IPS-18c (cell line): ENCODE measurements around the gene PGC.

Experiments
- H3K4me3 ChIP-seq: 2 replicates; pipeline ENCODE4 v1.7.0; 2013; ENCODE audit warnings: low read depth, mild to moderate bottlenecking, low read length, moderate library complexity; ENCODE audit not compliant: insufficient read depth
- H3K9me3 ChIP-seq: one replicate; pipeline ENCODE4 v1.6.1; 2013; ENCODE audit warnings: mild to moderate bottlenecking, low read length, moderate library complexity; ENCODE audit not compliant: control insufficient read depth, insufficient read depth

Gene PGC

GRCh38 chr6:41724228-41724580 lies 23.0 kb downstream of the PGC start:
- H3K9me3 ChIP-seq: no peaks in the 10 kb centered on the region
- H3K4me3 ChIP-seq: no peak overlapping the region

DNA sequence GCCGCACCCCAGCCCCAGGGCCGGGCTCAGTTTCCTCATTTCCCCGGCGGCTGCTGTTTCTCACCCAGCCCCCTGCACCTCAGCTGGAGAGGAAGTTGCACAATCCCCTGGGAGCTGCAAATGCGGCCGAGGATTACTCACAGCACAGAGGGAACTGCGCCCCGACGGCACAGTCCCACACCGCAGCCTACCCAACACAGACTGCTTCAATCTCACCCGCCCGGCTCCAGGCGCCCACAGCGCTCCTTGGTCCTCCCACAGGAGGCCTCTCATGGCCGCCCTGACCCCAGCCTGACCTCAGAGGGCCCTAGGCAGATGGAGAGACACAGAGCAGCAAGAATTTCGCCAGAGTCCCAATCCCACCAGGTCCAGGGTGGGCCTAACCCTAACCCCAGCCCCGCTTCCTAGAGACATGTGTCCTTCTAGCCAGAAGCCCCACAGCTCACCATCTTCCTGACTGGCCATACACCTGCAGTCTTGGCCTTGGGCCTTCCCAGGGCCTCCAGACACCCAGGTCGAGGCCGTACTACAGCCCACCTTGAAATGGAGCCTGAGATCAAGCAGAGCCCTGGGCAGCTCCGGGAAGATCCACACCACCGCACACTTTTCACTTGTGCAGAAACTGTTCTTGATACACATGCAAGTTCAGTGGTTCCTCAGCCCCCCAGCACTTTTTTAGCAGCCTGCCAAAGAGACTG lies 23.5 kb downstream of the PGC start:
- Histone ChIP-seq H3K9me3 (no peaks in the 10 kb centered on the region), H3K4me3 (no peak overlapping the region)

DNA sequence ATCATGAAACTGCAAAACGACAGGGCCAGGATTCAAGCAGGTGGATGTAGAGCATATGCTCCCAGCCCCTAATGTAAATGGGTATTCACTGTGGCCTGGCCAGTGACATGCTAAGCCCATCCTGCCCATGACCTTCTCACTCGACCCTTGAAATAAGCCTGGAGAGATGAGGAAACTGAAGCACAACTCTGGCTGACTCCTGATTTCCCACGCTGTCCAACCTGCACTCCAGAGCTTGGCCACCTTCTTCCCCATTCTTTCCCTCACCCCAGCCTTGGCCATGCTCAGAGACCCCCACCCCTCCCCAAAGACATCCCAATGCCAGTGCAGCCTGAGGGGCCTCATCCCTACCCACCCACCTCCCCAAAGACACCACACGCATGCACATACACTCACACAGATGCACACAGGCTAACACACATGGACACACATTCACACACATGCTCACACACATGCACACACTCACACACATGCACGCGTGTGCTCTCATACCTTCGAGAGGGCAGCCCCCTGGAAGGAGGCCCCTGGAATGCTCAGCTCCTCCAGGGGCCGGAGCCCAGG lies 24.1 kb downstream of the PGC start:
- H3K4me3 ChIP-seq: no peak overlapping the region
- no peaks in the 10 kb centered on the region for H3K9me3 ChIP-seq

DNA sequence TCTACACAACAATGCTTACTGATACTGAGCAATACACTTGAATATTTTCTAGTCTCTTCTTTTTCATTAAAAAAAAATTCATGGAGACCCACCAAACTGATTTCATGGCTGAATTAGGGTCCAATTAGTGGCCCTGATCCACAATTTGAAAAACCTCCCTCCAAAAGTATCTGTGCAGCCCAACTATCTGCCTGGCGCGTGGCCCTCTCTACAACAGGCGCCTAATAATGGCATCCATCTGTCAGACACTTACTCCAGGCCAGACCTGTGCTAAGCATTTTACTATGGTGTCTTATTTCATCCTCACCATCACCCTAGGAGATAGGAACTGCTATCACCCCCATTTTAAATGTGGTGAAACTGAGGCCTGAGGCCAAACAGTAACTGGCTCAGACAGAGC lies 25.8 kb downstream of the PGC start:
- Histone ChIP-seq H3K4me3 (no peak overlapping the region), H3K9me3 (no peaks in the 10 kb centered on the region)

DNA sequence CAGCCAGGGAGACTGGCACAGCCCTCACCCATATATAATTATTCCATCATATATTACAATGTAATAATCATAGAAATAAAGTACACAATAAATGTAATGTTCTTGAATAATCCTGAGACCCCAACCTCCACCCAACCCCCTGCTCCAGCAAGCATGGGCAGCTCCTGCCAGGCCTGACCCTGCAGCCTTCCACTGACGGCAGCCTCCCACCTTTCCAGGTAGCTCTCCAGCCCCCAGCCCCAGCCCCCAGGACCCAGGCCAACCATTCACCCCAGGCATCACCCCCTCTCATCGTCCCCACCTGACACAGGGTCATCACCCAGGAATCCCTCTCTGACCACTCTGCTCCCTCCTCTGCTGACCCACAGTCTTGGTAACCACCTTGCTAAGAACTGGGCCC lies 26.4 kb downstream of the PGC start:
- H3K4me3 ChIP-seq: no peak overlapping the region
- H3K9me3 ChIP-seq: no peaks in the 10 kb centered on the region

DNA sequence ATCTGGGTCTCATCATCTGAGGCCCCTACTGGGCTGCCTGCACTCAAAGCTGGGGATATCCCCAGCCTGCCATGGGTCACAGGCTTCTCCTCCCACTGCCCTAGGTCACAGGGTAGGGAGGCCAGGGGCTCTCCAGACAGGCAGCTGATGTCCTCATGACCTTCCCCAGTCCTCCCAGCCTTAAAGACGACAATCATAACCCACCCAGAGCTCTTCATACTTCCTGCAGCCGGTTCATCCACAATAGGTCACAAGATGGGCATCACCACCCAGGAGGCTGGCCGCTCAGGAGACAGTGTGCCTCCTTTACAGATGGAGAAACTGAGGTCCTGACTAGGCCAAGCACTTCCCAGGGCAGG lies 27.0 kb downstream of the PGC start:
- no peak overlapping the region for H3K4me3 ChIP-seq
- no peaks in the 10 kb centered on the region for H3K9me3 ChIP-seq

DNA sequence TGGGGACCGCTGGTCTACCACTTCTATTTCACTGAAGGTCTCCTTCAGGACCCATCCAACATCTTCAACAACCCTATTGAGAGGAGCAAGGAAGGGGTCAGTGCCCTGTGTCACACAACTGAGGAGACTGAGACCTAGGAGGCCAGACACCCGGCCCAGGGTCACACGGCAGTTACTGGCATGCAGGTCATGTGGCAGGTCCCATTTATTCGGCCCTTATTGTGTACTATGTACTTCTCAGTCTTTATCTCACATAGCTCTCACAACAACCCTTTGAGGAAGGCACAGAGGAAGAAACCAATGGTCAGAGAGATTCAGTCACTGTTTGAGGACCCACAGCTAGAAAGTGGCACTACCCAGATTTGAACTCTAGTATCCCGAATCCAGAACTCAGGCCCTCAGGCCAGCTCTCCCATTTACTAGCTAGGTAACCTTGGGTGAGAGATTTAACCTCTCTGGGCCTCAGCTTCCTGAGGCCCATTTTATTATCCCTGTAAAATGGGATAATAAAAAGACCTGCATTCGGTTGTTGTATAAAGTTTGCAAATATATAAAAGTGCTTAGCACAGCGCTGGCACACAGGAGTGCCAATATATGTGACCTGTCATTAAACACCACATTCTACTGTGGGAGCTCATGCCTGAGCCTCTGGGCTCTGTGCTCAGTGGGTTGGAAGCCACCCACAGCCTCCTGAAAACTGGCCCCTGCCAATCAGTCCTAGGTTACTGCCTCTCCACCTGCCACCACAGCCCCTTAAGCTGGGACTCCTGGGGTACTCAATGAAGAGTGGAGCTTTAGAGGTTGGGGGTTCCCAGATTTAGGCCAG lies 27.5 kb downstream of the PGC start:
- no peaks in the 10 kb centered on the region for H3K9me3 ChIP-seq
- H3K4me3 ChIP-seq: no peak overlapping the region

DNA sequence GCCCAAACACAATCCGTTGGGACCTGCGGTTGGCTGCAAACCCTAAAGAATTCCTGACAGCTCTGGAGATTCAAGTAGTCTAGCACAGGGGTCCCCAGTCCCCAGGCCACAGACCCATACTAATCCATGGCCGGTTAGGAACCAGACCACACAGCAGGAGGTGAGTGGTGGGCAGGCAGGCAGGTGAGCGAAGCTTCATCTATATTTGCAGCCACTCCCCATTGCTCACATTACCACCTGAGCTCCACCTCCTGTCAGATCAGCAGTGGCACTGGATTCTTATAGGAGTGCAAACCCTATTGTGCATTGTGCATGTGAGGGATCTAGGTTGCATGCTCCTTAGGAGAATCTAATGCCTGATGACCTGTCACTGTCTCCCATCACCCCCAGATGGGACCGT lies 28.4 kb downstream of the PGC start:
- Histone ChIP-seq H3K4me3 (no peak overlapping the region), H3K9me3 (no peaks in the 10 kb centered on the region)

- Histone ChIP-seq H3K4me3 (no peak overlapping the region), H3K9me3 (no peaks in the 10 kb centered on the region)
Measured at GRCh38 chr6:41717392-41717736, 29.8 kb downstream of the PGC start.

DNA sequence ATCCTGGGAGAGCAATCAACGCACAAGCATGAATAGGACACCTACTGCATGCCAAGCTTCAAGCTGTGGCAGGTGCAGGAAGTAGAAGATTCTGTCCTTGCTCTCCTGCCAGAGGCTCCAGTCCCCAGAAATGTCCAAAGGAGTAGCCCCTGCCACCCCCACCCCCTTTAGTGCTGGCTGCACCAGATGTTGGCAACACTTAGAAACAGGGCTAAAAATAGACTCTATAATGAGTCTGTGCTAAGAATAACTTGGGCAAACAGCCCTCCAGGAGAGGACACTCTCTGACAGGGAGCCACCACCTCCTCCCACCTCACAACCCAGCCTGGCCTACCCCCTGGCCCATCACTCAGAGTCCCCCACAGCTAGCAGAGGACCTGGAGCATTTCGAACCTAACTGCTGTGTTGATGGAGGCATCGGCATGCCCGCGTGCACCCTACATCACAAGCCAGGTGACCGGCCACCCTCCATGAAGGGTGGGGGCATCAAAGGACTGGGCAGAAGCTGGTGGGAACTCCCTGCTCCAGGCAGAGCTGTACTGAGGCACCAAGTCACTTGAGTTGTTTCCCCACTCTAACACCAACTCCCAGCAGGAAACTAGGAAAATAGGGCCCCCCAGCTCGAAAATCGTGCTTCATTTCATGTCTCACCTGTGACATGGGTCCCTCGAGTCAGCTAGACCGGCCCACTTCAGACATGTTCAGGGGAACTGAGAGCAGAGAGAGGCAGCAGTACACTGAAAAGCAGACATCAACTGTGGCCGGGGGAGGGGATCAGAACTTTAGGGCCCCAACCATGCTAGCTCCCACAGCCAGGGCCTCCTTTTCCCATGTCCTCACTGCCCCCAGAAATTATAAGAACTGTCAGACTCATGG lies 30.4 kb downstream of the PGC start:
- H3K9me3 ChIP-seq: no peaks in the 10 kb centered on the region
- H3K4me3 ChIP-seq: no peak overlapping the region

DNA sequence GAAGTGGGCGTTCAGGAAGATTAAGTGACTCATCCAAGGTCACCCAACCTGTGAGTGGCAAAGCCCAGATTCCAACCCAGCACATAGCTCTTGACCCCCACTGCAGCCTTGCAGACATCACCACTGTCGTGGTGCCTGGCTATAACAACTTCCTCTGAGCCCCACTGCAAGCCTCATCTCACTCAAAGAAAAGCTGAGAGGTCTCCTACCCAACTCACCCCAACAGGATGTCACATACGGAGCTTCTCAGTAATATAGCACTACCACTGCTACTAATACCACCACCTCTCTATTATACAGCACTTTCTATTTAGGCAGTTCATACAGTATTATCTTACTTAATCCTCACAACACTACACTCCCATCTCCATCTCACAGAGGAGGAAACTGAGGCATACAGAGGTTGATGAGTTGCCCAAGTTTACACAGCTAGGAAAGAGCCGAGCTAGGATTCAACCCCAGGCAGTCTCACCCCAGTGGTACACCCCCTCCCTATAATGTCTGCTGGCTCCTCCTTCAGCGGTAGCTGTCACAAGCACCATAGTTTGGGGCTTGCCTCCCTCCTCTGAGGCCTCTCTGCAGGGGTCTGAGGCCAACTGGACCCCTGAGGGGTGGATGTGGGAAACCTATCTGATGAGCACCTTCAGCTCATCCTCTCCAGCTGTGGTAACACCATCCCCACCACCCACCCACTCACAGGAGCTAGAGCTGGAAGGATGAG lies 31.2 kb downstream of the PGC start:
- H3K4me3 ChIP-seq: no peak overlapping the region
- H3K9me3 ChIP-seq: no peaks in the 10 kb centered on the region

GRCh38 chr6:41714556-41715273 lies 32.5 kb downstream of the PGC start:
- H3K4me3 ChIP-seq: no peak overlapping the region
- no peaks in the 10 kb centered on the region for H3K9me3 ChIP-seq

- peaks cover 4% of the 10 kb centered on the region for H3K9me3 ChIP-seq
- H3K4me3 ChIP-seq: no peak overlapping the region
Measured at GRCh38 chr6:41713650-41714291, 33.4 kb downstream of the PGC start.

GRCh38 chr6:41713159-41713649 lies 34.0 kb downstream of the PGC start:
- no peak overlapping the region for H3K4me3 ChIP-seq

GRCh38 chr6:41712651-41713103 lies 34.5 kb downstream of the PGC start:
- Histone ChIP-seq H3K9me3 (peaks cover 4% of the 10 kb centered on the region), H3K4me3 (no peak overlapping the region)

More at GRCh38 chr6:41713159-41713649, 34.0 kb downstream of the PGC start:
- H3K9me3 ChIP-seq: peaks cover 4% of the 10 kb centered on the region
